ENCODE data around the gene ACTR2.

The ACTR2 gene

DNA sequence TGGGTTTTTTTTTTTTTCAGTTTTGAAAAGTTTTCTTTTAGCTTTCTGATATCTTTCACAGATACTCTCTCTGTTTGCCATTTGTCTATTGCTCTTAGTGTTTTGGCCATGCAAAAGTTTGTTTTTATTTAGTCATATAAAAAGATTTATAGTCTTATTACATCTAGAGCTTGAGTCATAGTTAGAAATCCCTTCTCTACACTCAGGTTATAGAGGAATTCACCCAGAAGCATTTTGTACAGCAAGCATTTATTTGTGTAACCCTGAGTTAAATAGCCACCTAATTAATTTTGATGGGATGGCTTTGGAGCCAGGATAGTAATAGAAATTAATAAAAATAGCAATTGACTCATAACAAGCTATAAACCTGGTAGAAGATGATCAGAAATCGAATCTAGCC is 35.6 kb downstream of the ACTR2 start:
- no peak overlapping the region for H3K9ac ChIP-seq (ENCODE audit: low read length)
- peaks cover 13% of the 10 kb centered on the region; the same call in 1 of the 2 replicates for H4K20me1 ChIP-seq (ENCODE audit: low read depth, low read length)
- peaks cover 48% of the 10 kb centered on the region for H3K36me3 ChIP-seq (ENCODE audit: low read length)
- H2AFZ ChIP-seq (ENCODE audit: low read depth, low read length, severe bottlenecking) = no peak overlapping the region
- H3K79me2 ChIP-seq (ENCODE audit: insufficient read depth, low read length) = peaks cover 50% of the 10 kb centered on the region
- no peaks in the 10 kb centered on the region for H3K9me2 ChIP-seq (replicated peaks; ENCODE audit: insufficient read depth, low read length)
- H3K9me3 ChIP-seq (ENCODE audit: insufficient read depth, low read length) = no peaks in the 10 kb centered on the region
- peaks cover 23% of the 10 kb centered on the region; the same call in 1 of the 2 replicates for H3F3A ChIP-seq (ENCODE audit: insufficient read depth)
- H3K4me2 ChIP-seq (ENCODE audit: low read depth, low read length, poor library complexity, severe bottlenecking) = no peak overlapping the region
- TF ChIP-seq, protein P1, sequence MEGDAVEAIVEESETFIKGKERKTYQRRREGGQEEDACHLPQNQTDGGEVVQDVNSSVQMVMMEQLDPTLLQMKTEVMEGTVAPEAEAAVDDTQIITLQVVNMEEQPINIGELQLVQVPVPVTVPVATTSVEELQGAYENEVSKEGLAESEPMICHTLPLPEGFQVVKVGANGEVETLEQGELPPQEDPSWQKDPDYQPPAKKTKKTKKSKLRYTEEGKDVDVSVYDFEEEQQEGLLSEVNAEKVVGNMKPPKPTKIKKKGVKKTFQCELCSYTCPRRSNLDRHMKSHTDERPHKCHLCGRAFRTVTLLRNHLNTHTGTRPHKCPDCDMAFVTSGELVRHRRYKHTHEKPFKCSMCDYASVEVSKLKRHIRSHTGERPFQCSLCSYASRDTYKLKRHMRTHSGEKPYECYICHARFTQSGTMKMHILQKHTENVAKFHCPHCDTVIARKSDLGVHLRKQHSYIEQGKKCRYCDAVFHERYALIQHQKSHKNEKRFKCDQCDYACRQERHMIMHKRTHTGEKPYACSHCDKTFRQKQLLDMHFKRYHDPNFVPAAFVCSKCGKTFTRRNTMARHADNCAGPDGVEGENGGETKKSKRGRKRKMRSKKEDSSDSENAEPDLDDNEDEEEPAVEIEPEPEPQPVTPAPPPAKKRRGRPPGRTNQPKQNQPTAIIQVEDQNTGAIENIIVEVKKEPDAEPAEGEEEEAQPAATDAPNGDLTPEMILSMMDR (IDR thresholded peaks at IDR 0.05; ENCODE audit: insufficient read depth, low read length, poor library complexity, severe bottlenecking) = no peak
- no peak for TF ChIP-seq EZH2phosphoT487 (conservative IDR thresholded peaks at IDR 0.05; ENCODE audit: low read length)
- H3K27ac ChIP-seq (ENCODE audit: low read depth, low read length) = no peak overlapping the region
- H3K4me3 ChIP-seq (ENCODE audit: insufficient read depth, low read length, poor library complexity, severe bottlenecking) = no peak overlapping the region
- no peaks in the 10 kb centered on the region for H3K27me3 ChIP-seq (ENCODE audit: low read length)

DNA sequence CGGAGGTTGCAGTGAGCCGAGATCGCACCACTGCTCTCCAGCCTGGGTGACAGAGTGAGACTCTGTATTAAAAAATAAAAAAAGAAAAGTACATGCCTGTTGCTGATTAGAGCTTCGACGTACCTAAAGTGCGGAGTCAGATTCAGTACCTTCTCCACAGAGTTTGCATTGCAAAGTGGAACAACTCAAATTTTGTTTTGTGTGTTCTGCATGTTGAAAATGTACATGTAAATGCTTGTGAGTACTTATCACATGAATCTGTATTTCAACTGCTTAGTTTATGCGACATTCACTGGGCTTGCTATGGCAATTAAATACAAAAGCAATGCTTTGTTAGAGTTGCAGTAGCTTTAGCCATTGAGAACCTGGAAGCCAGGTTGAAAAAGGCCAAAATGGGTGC is 36.4 kb downstream of the ACTR2 start:
- Histone ChIP-seq H3K9me2 (replicated peaks; ENCODE audit: insufficient read depth, low read length) (no peaks in the 10 kb centered on the region), H3K79me2 (ENCODE audit: insufficient read depth, low read length) (peaks cover 42% of the 10 kb centered on the region), H3K9ac (ENCODE audit: low read length) (no peak overlapping the region), H3K27me3 (ENCODE audit: low read length) (no peaks in the 10 kb centered on the region), H3K9me3 (ENCODE audit: insufficient read depth, low read length) (no peaks in the 10 kb centered on the region), H3K4me2 (ENCODE audit: low read depth, low read length, poor library complexity, severe bottlenecking) (no peak overlapping the region), H3F3A (ENCODE audit: insufficient read depth) (peaks cover 23% of the 10 kb centered on the region; the same call in 1 of the 2 replicates), H2AFZ (ENCODE audit: low read depth, low read length, severe bottlenecking) (no peak overlapping the region), H3K27ac (ENCODE audit: low read depth, low read length) (no peak overlapping the region), H3K36me3 (ENCODE audit: low read length) (peaks cover 48% of the 10 kb centered on the region), H3K4me3 (ENCODE audit: insufficient read depth, low read length, poor library complexity, severe bottlenecking) (no peak overlapping the region), H4K20me1 (ENCODE audit: low read depth, low read length) (peaks cover 9% of the 10 kb centered on the region; the same call in 1 of the 2 replicates)
- no peak for TF ChIP-seq EZH2phosphoT487 (conservative IDR thresholded peaks at IDR 0.05; ENCODE audit: low read length)
- TF ChIP-seq, protein P1 (IDR thresholded peaks at IDR 0.05; ENCODE audit: insufficient read depth, low read length, poor library complexity, severe bottlenecking) = no peak

DNA sequence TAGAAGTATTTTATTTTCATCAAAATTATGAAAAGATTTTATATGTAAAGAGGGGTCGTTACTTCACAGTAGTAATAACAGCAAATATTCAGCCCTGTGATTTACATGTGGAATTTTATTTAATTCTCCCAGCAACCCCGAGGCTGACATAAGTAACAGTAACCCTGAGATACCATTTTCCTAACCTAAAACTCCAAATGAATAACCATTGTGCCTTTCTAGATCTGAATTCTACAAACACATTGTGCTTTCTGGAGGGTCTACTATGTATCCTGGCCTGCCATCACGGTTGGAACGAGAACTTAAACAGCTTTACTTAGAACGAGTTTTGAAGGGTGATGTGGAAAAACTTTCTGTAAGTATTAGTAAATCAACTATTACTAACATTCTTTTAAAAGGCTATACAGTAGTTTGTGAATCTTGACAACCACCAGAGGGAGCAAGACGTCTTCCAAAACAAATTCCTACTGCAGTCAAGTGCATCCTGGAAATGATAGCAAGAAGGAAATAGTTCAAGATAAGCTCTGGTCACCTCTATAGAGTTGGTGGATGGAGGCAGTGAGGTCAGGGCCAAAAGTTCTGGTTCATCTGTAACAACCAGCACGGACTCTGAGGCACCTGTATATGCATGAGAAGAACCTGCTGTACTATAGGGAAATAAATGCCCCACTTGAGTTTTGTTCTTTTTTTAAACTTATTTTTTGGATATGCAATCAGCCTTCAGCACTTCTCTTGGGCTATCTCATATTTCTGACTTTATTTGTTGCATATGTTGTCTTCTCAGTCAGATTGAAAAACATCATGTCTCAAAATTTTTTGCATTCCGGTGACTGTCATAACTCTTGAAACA is 37.4 kb downstream of the ACTR2 start:
- H3K27ac ChIP-seq (ENCODE audit: low read depth, low read length) = no peak overlapping the region
- H3K4me3 ChIP-seq (ENCODE audit: insufficient read depth, low read length, poor library complexity, severe bottlenecking) = no peak overlapping the region
- H3K9me3 ChIP-seq (ENCODE audit: insufficient read depth, low read length) = no peaks in the 10 kb centered on the region
- peaks cover 19% of the 10 kb centered on the region; the same call in 1 of the 2 replicates for H3F3A ChIP-seq (ENCODE audit: insufficient read depth)
- H3K36me3 ChIP-seq (ENCODE audit: low read length) = peaks cover 58% of the 10 kb centered on the region
- no peak overlapping the region for H2AFZ ChIP-seq (ENCODE audit: low read depth, low read length, severe bottlenecking)
- no peak overlapping the region for H3K4me2 ChIP-seq (ENCODE audit: low read depth, low read length, poor library complexity, severe bottlenecking)
- H3K27me3 ChIP-seq (ENCODE audit: low read length) = no peaks in the 10 kb centered on the region
- no peak for TF ChIP-seq EZH2phosphoT487 (conservative IDR thresholded peaks at IDR 0.05; ENCODE audit: low read length)
- TF ChIP-seq, protein P1 (IDR thresholded peaks at IDR 0.05; ENCODE audit: insufficient read depth, low read length, poor library complexity, severe bottlenecking) = peak; percentile 66
- no peak overlapping the region for H3K9ac ChIP-seq (ENCODE audit: low read length)
- H3K79me2 ChIP-seq (ENCODE audit: insufficient read depth, low read length) = peaks cover 32% of the 10 kb centered on the region
- no peaks in the 10 kb centered on the region for H3K9me2 ChIP-seq (replicated peaks; ENCODE audit: insufficient read depth, low read length)
- H4K20me1 ChIP-seq (ENCODE audit: low read depth, low read length) = peaks cover 4% of the 10 kb centered on the region; the same call in 1 of the 2 replicates

Data from SU-DHL-6 (cell line).